CD14-positive monocyte (primary cell): Measurements from ENCODE around the gene FAM193A. TPM values are rescaled to one million over a fixed set of nuclear protein-coding genes. Genes with fewer than 3 reads are reported as not detected.

Experiments used
- DNase-seq, 3 donors: peaks; one replicate each; pipeline ENCODE4 v3.0.0-alpha.2; 2011 to 2022
- H2AFZ ChIP-seq: 2 replicates; pipeline ENCODE4 v1.6.0; 2012; ENCODE audit warnings: mild to moderate bottlenecking, low read depth, low read length, inconsistent platforms; ENCODE audit not compliant: insufficient read depth, poor library complexity, severe bottlenecking
- H3K27ac ChIP-seq, 2 donors: 1 replicate in 1 of 2; 2 replicates in 1 of 2; pipeline ENCODE4 v1.5.1; 2012 to 2013; ENCODE audit warnings: low read length in 2 of 2, control low read depth in 1 of 2, inconsistent platforms in 1 of 2, low read depth in 1 of 2, mild to moderate bottlenecking in 1 of 2
- H3K27me3 ChIP-seq, 2 donors: one replicate each; pipeline versions ENCODE4 v1.6.0 to v1.6.1; 2011 to 2013; ENCODE audit warnings: low read length in 2 of 2; ENCODE audit not compliant: control insufficient read depth in 2 of 2, insufficient read depth in 2 of 2
- H3K36me3 ChIP-seq, 2 donors: replicated peaks in 1 of 2; 1 replicate in 1 of 2; 2 replicates in 1 of 2; pipeline versions ENCODE4 v1.5.1 to v1.6.1; 2012 to 2013; ENCODE audit warnings: low read length in 2 of 2, control low read depth in 1 of 2, inconsistent platforms in 1 of 2, mild to moderate bottlenecking in 1 of 2; ENCODE audit not compliant: insufficient read depth in 2 of 2, control insufficient read depth in 1 of 2
- H3K4me1 ChIP-seq, 2 donors: 1 replicate in 1 of 2; 2 replicates in 1 of 2; pipeline versions ENCODE4 v1.5.1 to v1.6.1; 2012 to 2013; ENCODE audit warnings: low read length in 2 of 2, control low read depth in 1 of 2, inconsistent platforms in 1 of 2, mild to moderate bottlenecking in 1 of 2, moderate library complexity in 1 of 2; ENCODE audit not compliant: insufficient read depth in 2 of 2, control insufficient read depth in 1 of 2
- H3K4me2 ChIP-seq: replicated peaks from 2 replicates; pipeline ENCODE3; 2012; ENCODE audit warnings: low read length, moderate library complexity, mild to moderate bottlenecking; ENCODE audit not compliant: poor library complexity, severe bottlenecking; ENCODE audit errors: extremely low read depth
- H3K4me3 ChIP-seq, 3 experiments: fragments of 200-600 bp in 1 of 3; sonication (generic) in 1 of 3; replicated peaks in 1 of 3; 1 replicate in 2 of 3; 2 replicates in 1 of 3; pipeline ENCODE4 v1.5.1; 2011 to 2013; ENCODE audit warnings: low read length in 3 of 3, mild to moderate bottlenecking in 3 of 3, control low read depth in 2 of 3, low read depth in 2 of 3, inconsistent platforms in 1 of 3, moderate library complexity in 1 of 3
- H3K79me2 ChIP-seq: 2 replicates; pipeline ENCODE4 v1.6.0; 2012; ENCODE audit warnings: mild to moderate bottlenecking, control low read depth, inconsistent platforms, low read length, moderate library complexity; ENCODE audit not compliant: insufficient read depth
- H3K9ac ChIP-seq: 2 replicates; pipeline ENCODE4 v1.6.0; 2017; ENCODE audit warnings: low read length, mild to moderate bottlenecking; ENCODE audit not compliant: insufficient read depth, poor library complexity, severe bottlenecking
- H3K9me3 ChIP-seq, 2 donors: replicated peaks in 1 of 2; 1 replicate in 1 of 2; 2 replicates in 1 of 2; pipeline versions ENCODE4 v1.5.1 to v1.6.1; 2012 to 2013; ENCODE audit warnings: low read length in 2 of 2, control low read depth in 1 of 2; ENCODE audit not compliant: control insufficient read depth in 1 of 2, insufficient read depth in 1 of 2
- H4K20me1 ChIP-seq: 2 replicates; pipeline ENCODE4 v1.6.0; 2012; ENCODE audit warnings: mild to moderate bottlenecking, low read length, control low read depth, moderate library complexity; ENCODE audit not compliant: insufficient read depth
- H3K27ac Mint-ChIP-seq, 7 donors: one replicate each; pipeline ENCODE4 v1.8.0; 2020; ENCODE audit warnings: mild to moderate bottlenecking in 7 of 7, mixed read lengths in 7 of 7, moderate library complexity in 6 of 7, inconsistent platforms in 2 of 7
- H3K27me3 Mint-ChIP-seq, 3 donors: one replicate each; pipeline ENCODE4 v1.8.0; 2021 to 2022; ENCODE audit warnings: low read depth in 3 of 3, mild to moderate bottlenecking in 3 of 3, mixed read lengths in 3 of 3, moderate library complexity in 3 of 3, inconsistent platforms in 1 of 3
- H3K36me3 Mint-ChIP-seq, 2 donors: one replicate each; pipeline ENCODE4 v1.8.0; 2020; ENCODE audit warnings: mixed read lengths in 2 of 2, inconsistent platforms in 1 of 2, mild to moderate bottlenecking in 1 of 2
- H3K4me1 Mint-ChIP-seq: one replicate; pipeline ENCODE4 v1.8.0; 2020; ENCODE audit warnings: mild to moderate bottlenecking, mixed read lengths
- H3K4me3 Mint-ChIP-seq, 2 donors: one replicate each; pipeline ENCODE4 v1.8.0; 2020; ENCODE audit warnings: mild to moderate bottlenecking in 2 of 2, mixed read lengths in 2 of 2, moderate library complexity in 1 of 2
- H3K9me3 Mint-ChIP-seq, 7 donors: one replicate each; pipeline ENCODE4 v1.8.0; 2020 to 2022; ENCODE audit warnings: mixed read lengths in 7 of 7, mild to moderate bottlenecking in 6 of 7, moderate library complexity in 6 of 7, inconsistent platforms in 2 of 7
- WGBS: methylation state at CpG from one replicate; pipeline ENCODE4 v1.1.5; 2013; ENCODE audit warnings: missing lambda C conversion rate; ENCODE audit not compliant: insufficient coverage; 5-methylcytosine and 5-hydroxymethylcytosine counted together
- intact Hi-C, 2 donors: fragments of 100-400 bp; cut with micrococcal nuclease; formaldehyde crosslinking; loops; one replicate each; pipeline versions ENCODE4 v1.15.0 to v1.15.1; 2023
- polyA plus RNA-seq, 3 donors: library from polyadenylated mRNA; depleted of rRNA in 1 of 3; unstranded in 2 of 3; stranded (reverse) in 1 of 3; fragments of 300-500 nt in 2 of 3; fragments of >200 nt in 1 of 3; fragmentation: Illumina TruSeq in 2 of 3; gene quantifications; 1 replicate in 2 of 3; 2 replicates in 1 of 3; pipeline ENCODE4 v1.2.3, GENCODE V29; 2012 to 2021
- TF ChIP-seq, protein P1 (sequence below): fragments of 200-600 bp; IDR thresholded peaks from one replicate; pipeline ENCODE4 v1.8.0; 2022; ENCODE audit warnings: antibody characterized with exemption, mild to moderate bottlenecking

Gene FAM193A
- polyA plus RNA-seq, 3 donors = 0.66 to 11.8 (median 0.82) TPM

DNA sequence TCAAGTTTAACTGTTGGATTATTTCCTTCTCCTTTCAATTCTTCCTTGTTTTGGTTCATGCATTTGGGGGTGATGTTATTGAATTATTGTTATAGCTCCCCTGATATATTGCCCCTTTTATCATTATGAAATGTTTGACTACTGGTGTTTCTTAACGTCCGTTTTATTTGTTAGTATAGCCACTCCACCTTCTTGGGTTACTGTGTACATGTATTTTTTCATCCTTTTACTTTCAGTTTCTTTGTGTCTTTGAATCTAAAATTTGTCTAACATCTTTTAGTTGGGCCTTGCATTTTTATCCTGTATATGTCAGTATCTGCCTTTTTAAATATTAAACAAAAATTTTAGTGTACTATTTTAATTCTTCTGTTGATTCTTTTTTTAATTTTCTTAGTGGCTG, 131.0 kb downstream of the FAM193A start:
- no CpG with 5 or more reads among the region's 2 CpGs for WGBS
- intact Hi-C loops = no loop called here
- Histone ChIP-seq H3K27ac (peak overlapping the region in 1 of 2 donors; percentile 52), H3K9ac (no peak overlapping the region), H3K4me3 (no peak overlapping the region), H3K4me2 (peak overlapping the region; percentile 4), H3K9me3 (peaks cover 3% of the 10 kb centered on the region in 2 donors), H3K79me2 (peaks cover 13% of the 10 kb centered on the region), H3K27me3 (no peaks in the 10 kb centered on the region), H2AFZ (no peak overlapping the region), H4K20me1 (peaks cover 30% of the 10 kb centered on the region), H3K4me1 (peaks cover 2 to 7% of the 10 kb centered on the region in 2 donors), H3K36me3 (peaks cover 55 to 94% of the 10 kb centered on the region in 2 donors)
- H3K9me3 Mint-ChIP-seq = peaks cover 1 to 17% (median 8%) of the 10 kb centered on the region in 7 donors
- peaks cover 11% of the 10 kb centered on the region for H3K4me1 Mint-ChIP-seq
- H3K36me3 Mint-ChIP-seq = peaks cover 70 to 82% of the 10 kb centered on the region in 2 donors
- no peak for DNase-seq
- peak overlapping the region in 4 of 7 donors; percentile 30 to 81 (median 60) for H3K27ac Mint-ChIP-seq
- H3K27me3 Mint-ChIP-seq = no peaks in the 10 kb centered on the region
- no peak overlapping the region for H3K4me3 Mint-ChIP-seq
- TF ChIP-seq, protein P1, sequence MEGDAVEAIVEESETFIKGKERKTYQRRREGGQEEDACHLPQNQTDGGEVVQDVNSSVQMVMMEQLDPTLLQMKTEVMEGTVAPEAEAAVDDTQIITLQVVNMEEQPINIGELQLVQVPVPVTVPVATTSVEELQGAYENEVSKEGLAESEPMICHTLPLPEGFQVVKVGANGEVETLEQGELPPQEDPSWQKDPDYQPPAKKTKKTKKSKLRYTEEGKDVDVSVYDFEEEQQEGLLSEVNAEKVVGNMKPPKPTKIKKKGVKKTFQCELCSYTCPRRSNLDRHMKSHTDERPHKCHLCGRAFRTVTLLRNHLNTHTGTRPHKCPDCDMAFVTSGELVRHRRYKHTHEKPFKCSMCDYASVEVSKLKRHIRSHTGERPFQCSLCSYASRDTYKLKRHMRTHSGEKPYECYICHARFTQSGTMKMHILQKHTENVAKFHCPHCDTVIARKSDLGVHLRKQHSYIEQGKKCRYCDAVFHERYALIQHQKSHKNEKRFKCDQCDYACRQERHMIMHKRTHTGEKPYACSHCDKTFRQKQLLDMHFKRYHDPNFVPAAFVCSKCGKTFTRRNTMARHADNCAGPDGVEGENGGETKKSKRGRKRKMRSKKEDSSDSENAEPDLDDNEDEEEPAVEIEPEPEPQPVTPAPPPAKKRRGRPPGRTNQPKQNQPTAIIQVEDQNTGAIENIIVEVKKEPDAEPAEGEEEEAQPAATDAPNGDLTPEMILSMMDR = no peak

DNA sequence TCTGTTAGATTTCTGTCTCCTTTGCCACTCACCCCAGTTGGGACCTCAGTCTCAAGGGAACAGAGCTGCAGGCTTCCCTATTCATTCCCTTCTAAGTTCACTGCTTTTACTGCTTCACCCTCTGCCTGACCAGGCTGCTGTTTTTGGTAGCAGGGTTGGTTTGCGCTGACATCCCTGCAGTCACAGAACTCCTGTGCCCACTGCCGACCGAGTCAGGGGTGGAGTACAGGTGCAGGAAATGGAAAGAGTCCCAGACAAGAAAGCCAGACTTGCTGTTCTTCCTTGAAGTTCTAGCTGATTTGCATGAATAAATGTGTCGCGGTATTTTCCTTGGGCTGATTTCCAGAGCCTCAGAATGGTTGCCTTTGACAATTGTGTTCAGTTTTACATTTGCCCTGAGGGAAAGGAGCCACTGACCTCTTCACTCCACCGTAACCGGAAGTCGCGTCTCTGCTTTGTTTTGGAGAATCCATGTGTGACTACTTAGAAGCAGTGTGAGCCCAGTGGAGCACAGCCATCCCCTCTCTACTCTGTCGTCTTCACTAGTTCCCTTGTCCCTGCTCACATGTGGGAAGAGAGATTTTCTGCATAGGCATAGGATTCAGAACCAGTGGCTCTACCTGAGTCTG, 134.9 kb downstream of the FAM193A start:
- H3K27ac Mint-ChIP-seq = peak overlapping the region in 1 of 7 donors; percentile 31
- Histone ChIP-seq H3K27me3 (no peaks in the 10 kb centered on the region), H2AFZ (no peak overlapping the region), H3K4me1 (peaks cover 2 to 7% of the 10 kb centered on the region in 2 donors), H3K36me3 (peaks cover 59 to 94% of the 10 kb centered on the region in 2 donors), H3K4me2 (no peak overlapping the region), H4K20me1 (peaks cover 45% of the 10 kb centered on the region), H3K9ac (no peak overlapping the region), H3K9me3 (peaks cover 3 to 5% of the 10 kb centered on the region in 2 donors), H3K79me2 (peaks cover 11% of the 10 kb centered on the region), H3K4me3 (no peak overlapping the region), H3K27ac (peak overlapping the region in 1 of 2 donors; percentile 15)
- peaks cover 74 to 86% of the 10 kb centered on the region in 2 donors for H3K36me3 Mint-ChIP-seq
- H3K9me3 Mint-ChIP-seq = peaks cover 4 to 19% (median 10%) of the 10 kb centered on the region in 7 donors
- H3K4me1 Mint-ChIP-seq = peaks cover 15% of the 10 kb centered on the region
- no peak overlapping the region for H3K4me3 Mint-ChIP-seq
- WGBS = 94% methylated on average over 5 of the region's 10 CpGs
- no peak for DNase-seq
- intact Hi-C loops = no loop called here
- no peaks in the 10 kb centered on the region for H3K27me3 Mint-ChIP-seq
- TF ChIP-seq, protein P1 = no peak
